Stimulated activated CD4-positive, alpha-beta T cell treated with anti-CD3 and anti-CD28 coated beads, Interleukin-12 subunit alpha, Interleukin-12 subunit beta, amount 100 ng/mL, for 48 hours (primary cell): ENCODE measurements around the gene MYPOP.
"Not testable (repeated sequence)": the region's sequence is repeated elsewhere in the genome, so short reads cannot be mapped to it uniquely, and the experiment has no call there.

Experiments
- DNase-seq, 3 donors: peaks; one replicate each; pipeline ENCODE4 v3.0.0-alpha.2; 2020; ENCODE audit warnings: low read depth in 2 of 3, low spot score in 1 of 3

Gene MYPOP

DNA sequence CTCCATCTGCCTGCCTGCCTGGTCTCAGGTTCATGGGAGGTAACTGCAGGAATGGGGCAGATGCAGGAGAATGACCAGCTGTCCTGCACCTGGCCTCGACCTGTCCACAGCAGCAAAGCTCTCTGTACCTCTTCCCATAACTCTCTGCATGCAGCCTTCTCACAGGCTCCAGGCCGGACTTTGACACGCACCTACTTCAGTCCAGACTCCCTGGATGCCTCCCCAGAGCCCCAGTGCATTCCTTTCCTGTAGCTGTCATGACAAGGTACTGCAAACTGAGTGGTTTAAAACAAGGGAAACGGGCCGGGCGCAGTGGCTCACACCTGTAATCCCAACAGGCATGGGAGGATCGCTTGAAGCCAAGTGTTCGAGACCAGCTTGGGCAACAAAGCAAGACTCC is 8.9 kb upstream of the MYPOP start:
- DNase-seq = no peak

- DNase-seq = no peak
These were observed 6.5 kb upstream of the MYPOP start for GRCh38 chr19:45908956-45909355.

- DNase-seq = no peak
These were observed 3.8 kb upstream of the MYPOP start for GRCh38 chr19:45906221-45906620.

DNA sequence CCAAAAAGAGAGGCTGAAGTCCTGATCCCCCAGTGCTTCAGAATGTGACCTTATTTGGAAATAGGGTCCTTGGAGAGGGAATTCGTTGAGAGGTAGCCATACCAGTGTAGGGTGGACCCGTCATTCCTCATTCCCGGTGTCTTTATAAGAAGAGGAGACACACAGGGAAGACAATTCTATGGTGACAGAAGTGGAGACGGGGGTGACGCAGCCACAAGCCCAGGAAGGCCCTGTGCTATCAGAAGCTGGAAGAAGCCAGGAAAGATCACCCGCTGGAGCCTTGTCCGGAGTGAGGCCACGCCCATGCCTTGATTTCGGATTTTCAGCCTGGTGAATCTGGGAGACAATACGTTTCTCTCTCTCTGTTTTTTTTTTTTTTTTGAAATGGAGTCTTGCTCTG is 2.6 kb upstream of the MYPOP start:
- no peak for DNase-seq

DNA sequence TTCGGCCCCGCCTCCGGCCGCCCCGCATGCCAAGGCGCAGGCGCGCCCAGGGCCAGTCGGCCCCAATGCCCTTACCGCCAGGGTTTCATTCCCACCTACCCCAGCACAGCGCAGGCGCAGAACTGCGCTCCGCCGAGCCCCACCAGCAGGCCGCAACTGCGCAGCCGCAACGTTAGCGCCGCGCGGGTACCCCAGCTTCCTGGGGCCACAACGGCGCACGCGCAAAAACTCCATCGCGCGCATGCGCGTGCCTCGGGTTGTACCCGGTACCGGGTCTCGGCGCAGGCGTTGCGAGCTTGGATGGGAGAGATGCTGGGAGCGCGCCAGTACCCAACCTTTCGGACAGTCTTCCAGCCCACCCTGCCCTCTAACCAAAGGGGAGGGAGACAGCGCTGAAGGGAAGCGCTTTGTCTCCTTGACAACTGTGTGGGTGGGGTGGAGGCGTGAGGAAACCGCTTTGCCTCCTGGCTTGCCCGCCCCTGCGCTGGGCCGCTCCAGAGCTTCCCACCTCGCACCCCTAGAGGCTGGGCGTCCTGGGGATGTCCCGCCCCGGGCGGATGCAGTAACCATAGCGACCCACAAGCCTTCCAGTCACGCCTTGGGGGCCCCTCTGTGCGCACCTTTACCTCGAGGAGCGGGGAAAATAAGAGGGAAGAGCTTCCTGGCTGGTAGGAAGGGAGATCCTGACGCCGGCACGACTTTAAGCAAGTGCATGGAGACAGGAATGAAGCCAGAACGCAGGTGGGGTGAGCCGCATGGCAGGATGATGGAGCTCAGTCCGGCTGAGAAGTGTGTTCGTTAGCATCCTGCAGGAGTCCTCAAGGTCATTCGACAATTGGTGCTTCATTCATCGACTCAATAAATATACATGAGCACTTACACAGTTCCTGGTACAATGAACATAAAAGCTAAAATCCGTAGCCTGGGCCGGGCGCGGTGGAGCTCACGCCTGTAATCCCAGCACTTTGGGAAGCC is 525 bp upstream of the MYPOP start:
- DNase-seq = peak; percentile 97 to 99 (median 98)

DNA sequence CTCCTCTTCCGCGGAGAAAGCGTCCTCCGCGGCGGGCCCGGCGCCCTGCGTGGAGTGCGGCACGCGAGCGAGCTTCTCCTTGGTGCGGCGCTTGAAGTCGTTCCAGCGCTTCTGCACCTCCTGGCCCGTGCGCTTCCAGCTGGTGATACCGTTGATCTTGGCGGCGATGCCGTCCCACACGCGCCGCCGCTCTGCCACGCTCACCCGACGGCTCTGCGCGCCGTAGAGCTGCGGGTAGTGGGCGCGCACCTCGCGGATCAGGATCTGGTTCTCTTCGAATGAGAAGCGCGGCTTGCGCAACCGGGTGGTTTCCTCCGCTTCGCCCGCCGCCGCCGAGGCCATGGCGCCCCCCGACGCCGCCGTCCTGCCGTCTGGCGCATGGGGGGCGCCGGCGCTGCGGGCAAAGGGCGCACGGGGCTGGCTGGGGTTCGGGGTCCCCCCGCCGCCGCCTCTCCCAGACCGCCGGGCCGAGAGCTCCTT is 941 bp downstream of the MYPOP start:
- no peak for DNase-seq

- DNase-seq = no peak
These were observed 1.5 kb downstream of the MYPOP start for GRCh38 chr19:45900738-45901431.

DNA sequence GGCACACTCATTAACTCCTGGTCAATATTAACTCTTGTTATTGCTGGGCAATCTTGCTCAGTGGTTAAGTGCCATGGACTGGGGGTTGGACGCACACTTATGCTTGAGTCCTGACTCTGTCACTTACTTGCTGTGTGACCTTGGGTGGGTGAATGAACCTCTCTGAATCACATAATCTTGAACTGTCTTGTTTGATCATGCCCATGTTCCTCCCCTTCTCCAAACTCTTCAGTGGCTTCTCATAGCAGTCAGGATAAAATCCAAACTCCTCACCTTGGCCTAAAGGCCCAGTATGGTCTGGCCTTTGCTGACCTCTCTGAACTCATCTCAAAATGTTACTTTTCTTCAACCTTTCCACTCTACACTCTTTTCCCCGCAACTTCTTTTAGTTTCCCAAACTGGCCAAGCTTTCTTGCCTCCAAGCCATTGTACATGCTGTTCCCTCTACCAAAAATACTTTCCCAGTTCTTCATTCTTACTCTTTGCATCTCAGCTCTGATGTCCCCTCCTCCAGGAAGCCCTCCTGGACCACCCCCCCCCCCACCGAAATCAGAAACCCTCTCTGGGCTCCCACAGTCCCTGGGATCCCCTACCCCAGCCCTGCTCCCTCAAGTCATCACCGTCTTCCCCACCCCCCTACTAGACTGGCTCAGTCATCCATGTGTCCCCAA is 2.4 kb downstream of the MYPOP start:
- DNase-seq = no peak

GRCh38 chr19:45899253-45899652 is 3.2 kb downstream of the MYPOP start:
- DNase-seq = no peak

- DNase-seq = no peak
These were observed 5.1 kb downstream of the MYPOP start for GRCh38 chr19:45897261-45897812.

GRCh38 chr19:45895983-45896599 is 6.3 kb downstream of the MYPOP start:
- not testable (repeated sequence) for DNase-seq

- DNase-seq = no peak
These were observed 6.9 kb downstream of the MYPOP start for GRCh38 chr19:45895519-45895972.

DNA sequence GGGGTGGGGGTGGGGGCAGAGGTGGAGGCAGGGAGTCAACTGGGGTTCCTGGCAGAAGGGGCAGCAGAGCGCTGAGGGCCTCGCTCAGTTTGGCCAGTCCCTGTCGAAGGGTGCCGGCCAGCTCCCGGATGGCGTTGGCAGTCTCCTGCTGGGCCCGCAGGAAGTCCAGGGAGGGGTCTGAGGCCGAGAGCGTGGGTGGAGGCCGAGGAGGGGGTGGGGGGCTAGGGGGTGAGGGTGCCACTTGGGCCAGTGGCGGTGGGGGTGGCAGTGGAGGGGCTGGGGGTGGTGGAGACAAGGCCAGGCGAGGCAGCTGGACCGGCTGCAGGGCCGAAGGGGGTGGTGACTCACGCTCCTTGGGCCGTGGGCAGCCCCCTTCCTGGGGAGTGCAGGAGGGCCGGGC is 11.5 kb downstream of the MYPOP start:
- no peak for DNase-seq

GRCh38 chr19:45889210-45889885 is 13.1 kb downstream of the MYPOP start:
- DNase-seq = no peak

- DNase-seq = no peak
These were observed 15.2 kb downstream of the MYPOP start for GRCh38 chr19:45887200-45887710.

DNA sequence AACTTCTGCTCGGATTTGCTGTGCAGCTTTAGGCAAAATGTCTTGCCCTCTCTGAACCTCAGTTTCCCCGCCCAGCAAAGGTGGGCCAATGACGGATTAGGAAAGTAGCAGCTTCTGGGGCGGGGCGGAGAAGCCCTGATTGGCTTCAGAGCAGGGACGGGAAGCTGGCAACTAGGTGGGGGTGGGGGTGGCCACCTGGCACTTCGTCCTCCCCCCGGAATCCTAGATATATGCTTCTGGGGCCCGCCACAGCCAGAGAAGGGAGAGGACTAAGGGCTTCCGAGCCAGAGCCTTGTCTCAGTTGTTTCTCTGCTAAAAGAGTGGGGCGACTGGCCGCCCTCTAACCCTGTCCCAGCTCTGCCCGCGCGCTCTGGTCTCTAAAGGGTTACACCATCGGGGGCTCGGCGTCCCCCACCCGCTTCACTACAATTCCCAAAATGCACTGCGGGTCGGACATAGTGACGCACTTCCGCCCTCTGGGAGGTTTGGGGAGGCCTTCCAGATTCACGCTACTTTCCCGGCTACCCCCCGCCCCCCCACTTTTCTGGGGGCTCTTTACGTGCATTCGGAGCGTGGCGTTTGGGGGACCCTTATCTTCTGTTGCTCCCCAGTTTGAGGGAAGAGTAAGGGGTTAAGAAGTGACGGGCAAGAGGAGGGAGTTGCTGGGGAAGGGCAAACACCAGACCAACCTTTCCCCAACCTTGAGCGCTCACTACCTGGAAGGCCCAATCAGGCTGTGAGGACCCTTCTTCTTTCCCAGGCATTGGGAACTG is 15.8 kb downstream of the MYPOP start:
- peak; percentile 80 to 87 (median 86) for DNase-seq

- peak; percentile 76 to 83 (median 78) for DNase-seq
These were observed 16.6 kb downstream of the MYPOP start, which contains the start of gene IRF2BP1 for GRCh38 chr19:45885556-45886426. Gene IRF2BP1 (minus strand): TSS chr19:45886141. CDS start chr19:45885774, 367 bp downstream.
